WI38 (cell line): ENCODE results near the gene ABR.

Experiments
- H3K4me3 ChIP-seq: 2 replicates; pipeline ENCODE4 v1.5.1; 2011; ENCODE audit warnings: low read depth, mild to moderate bottlenecking, control low read depth, low read length
- TF ChIP-seq, protein P1 (sequence below): IDR thresholded peaks from 2 replicates; pipeline ENCODE4 v1.5.1; 2012; ENCODE audit warnings: low read depth, mild to moderate bottlenecking, control low read depth, low read length

Gene ABR

DNA sequence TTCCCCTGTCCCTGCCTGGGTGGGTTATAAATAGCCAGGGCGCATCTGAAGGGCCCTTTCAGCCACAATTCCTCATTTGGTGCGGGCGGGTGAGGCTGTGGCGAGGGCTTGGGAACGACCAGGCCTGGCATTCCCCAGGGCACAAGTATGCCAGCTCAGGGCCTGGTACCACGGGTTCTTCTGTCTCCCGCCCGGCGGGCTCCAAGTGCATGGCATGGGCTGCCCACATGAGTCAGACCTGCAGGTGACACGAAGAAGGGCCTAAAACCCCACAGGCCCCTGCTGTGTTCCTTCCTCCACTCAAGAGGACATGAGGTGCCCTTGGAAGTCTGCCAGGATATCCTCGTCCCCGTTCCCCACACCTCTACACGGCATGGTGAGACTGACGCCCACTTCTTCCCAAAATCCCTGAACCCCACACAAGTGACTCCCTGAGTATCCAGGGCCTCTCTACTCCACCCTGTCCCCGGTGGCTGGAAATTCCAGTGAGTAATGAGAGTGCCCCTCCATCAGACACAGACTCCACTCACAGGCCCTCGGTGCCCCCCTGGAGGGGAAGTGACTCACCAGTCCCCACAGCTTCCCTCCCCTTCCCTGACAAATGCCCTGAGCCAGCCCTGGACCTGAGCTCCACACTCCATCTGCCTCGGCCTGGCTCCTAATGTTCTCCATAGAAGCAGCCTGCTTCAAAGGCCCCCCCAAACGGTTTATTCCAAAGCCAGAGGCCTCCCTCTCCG lies 68.8 kb downstream of the ABR start:
- TF ChIP-seq, protein P1, sequence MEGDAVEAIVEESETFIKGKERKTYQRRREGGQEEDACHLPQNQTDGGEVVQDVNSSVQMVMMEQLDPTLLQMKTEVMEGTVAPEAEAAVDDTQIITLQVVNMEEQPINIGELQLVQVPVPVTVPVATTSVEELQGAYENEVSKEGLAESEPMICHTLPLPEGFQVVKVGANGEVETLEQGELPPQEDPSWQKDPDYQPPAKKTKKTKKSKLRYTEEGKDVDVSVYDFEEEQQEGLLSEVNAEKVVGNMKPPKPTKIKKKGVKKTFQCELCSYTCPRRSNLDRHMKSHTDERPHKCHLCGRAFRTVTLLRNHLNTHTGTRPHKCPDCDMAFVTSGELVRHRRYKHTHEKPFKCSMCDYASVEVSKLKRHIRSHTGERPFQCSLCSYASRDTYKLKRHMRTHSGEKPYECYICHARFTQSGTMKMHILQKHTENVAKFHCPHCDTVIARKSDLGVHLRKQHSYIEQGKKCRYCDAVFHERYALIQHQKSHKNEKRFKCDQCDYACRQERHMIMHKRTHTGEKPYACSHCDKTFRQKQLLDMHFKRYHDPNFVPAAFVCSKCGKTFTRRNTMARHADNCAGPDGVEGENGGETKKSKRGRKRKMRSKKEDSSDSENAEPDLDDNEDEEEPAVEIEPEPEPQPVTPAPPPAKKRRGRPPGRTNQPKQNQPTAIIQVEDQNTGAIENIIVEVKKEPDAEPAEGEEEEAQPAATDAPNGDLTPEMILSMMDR: no peak
- no peak overlapping the region for H3K4me3 ChIP-seq

DNA sequence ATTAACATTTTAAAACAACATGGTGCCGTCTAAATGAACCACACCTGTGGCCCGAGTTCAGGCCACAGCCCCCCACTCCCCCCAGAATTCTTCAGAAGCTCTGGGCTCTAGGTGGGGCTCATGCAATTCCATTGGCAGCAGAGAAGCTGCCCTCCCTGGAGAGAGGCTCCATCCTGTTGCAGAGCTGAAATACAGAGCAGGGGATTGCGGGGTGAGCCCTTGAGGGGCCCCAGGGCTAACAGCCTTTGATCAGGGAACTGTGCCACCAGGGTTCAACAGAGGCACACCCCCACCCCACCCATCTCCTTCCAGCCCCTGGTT lies 69.3 kb downstream of the ABR start:
- TF ChIP-seq, protein P1: no peak
- H3K4me3 ChIP-seq: no peak overlapping the region

DNA sequence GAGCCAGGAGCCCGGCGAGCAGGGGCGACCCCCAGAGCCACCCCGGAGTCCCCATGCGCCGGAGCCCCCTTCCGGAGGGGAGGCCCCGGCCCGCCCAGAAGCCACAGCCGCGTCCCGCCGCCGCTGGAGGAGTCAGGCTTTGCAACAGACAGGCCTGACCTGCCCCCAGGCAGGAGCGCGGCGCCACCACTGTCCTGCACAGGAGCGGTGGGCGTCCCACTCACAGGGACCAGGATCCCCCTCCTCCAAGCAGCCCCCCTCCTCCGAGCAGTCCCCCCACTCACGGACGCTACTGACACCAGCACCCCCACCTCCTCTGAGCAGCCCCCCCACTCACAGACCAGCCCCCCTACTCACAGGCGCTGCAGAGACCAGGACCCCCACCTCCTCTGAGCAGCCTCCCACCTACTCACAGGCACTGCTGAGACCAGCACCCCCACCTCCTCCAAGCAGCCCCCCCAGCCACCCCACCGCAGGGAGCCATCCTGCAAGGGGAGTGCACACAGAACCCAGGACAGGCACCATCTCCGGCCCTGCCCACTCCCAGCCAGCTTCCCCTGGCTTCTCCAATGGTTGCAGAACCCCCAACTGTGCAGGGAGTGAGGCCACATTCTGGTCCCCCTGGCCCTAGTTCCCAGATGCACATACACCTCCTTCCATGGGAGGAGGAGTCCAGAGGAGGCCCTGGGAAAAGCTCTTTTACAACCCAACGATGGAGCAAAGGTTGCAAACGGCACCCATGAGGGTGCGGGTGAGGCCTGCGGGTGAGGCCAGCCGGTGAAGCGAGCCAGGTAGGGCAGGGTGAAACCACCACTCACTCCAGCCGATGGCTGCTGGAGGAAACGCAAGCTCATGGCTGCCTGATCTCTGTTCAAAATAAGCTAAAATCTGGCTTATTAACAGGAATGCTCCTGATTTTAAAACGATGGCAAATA lies 69.9 kb downstream of the ABR start:
- TF ChIP-seq, protein P1: no peak
- peak overlapping the region; percentile 74 for H3K4me3 ChIP-seq

DNA sequence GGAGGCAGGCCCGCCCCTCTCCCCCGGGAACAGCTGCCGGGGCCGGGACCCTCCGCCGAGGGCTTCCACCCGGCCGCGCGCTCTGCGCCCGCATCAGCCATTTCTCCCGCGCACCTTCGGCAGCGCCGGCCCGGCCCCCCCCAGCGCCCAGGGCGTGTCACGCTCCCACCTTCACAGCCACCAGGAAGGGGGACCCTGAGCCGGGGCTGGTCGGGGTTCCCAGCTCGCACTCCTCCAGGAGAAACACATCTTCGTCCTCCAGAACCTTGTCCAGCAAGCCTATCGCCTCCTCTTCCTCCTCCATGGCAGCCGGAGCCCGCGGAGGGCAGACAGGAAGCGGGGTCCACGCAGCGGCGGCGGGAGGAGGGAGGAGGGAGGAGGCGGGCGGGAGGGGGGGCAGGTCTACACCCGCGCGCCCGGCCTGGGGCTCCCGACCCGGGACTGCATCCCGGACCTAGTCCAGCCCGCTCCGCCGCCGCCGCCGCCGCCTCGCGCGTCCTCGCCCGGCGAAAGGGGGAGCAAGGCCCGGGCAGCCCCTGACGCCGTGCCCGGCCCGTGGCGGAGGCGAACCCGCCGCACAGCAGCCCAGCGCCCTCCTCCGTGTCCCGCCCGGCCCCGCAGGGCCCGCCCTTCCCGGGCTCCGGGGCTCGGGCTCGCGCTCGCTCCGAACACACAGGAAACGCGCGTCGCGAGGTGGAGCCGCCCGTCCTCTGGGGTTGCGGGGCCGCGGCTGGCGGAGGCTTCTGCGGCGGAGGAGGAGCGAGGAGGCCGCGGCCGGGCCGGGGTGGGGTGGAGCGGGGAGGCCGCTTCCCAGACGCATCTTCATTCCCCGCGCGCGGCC lies 70.8 kb downstream of the ABR start:
- TF ChIP-seq, protein P1: no peak
- peak overlapping the region; percentile 74 for H3K4me3 ChIP-seq

DNA sequence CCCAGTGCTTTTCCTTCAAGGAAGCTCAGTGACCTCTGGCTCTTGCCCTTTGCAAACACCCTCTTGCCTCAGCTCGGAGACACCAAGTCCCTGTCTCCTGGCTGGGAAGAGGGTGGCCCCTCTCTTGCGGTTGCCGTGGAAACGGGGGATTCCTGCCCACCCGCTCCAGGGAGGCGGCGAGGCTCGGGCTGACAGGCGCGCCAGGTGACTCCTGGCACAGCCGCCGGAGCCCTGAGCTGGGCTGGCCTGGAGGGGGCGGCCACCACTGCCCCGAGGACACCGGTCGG lies 71.4 kb downstream of the ABR start:
- H3K4me3 ChIP-seq: peak overlapping the region; percentile 74
- TF ChIP-seq, protein P1: no peak

DNA sequence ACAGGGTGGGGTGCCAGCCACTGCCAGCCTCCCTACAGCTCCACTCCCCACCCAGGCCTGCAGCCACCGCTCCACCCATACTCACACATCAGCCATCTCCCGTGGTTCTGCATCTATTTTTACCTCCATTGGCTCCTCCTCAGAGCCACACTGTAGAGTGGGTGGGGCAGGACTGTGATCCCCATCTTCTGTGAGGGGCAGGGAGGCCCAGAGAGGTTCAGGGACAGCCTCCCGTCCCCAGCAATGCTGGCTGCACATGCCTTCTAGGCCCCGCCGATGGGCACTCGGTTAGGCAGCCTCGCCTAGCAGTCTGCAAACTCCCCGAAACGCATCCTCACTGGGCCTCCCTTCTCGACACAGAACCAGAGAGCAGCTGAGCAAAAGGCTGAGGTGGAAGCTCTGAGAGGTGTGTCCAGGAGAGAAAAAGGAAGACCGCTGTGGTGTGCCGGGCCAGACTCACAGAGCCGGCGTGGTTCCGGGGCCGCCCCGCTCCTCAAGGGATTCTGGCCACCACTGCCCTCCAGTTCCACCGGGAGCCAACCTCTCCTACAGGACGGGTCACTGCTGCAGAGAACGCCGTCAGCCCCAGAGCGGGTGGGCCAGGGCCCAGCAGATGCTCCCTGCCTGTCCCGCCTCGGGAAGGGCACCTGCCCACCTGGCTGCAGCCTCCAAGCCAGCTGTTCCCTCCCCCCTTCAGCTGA lies 71.9 kb downstream of the ABR start:
- H3K4me3 ChIP-seq: peak overlapping the region; percentile 74
- TF ChIP-seq, protein P1: no peak
